Renal cortex interstitium (tissue), 11 donors: ENCODE results near the gene ABCB8. TPM values are rescaled to one million over a fixed set of nuclear protein-coding genes. Genes with fewer than 3 reads are reported as not detected.

Source experiments
- DNase-seq, 11 donors: peaks; one replicate each; pipeline ENCODE4 v3.0.0-alpha.2; 2013; ENCODE audit warnings: low read depth in 9 of 11, low spot score in 4 of 11; ENCODE audit errors: extremely low read depth in 1 of 11
- polyA plus RNA-seq, 3 donors: library from polyadenylated mRNA; unstranded; fragments of 120-200 nt; gene quantifications; one replicate each; pipeline ENCODE4 v1.2.1, GENCODE V29; 2013; ENCODE audit not compliant: insufficient read length in 3 of 3

The ABCB8 gene
- polyA plus RNA-seq, 3 donors, result 19.3 to 32.5 (median 26.9) TPM

DNA sequence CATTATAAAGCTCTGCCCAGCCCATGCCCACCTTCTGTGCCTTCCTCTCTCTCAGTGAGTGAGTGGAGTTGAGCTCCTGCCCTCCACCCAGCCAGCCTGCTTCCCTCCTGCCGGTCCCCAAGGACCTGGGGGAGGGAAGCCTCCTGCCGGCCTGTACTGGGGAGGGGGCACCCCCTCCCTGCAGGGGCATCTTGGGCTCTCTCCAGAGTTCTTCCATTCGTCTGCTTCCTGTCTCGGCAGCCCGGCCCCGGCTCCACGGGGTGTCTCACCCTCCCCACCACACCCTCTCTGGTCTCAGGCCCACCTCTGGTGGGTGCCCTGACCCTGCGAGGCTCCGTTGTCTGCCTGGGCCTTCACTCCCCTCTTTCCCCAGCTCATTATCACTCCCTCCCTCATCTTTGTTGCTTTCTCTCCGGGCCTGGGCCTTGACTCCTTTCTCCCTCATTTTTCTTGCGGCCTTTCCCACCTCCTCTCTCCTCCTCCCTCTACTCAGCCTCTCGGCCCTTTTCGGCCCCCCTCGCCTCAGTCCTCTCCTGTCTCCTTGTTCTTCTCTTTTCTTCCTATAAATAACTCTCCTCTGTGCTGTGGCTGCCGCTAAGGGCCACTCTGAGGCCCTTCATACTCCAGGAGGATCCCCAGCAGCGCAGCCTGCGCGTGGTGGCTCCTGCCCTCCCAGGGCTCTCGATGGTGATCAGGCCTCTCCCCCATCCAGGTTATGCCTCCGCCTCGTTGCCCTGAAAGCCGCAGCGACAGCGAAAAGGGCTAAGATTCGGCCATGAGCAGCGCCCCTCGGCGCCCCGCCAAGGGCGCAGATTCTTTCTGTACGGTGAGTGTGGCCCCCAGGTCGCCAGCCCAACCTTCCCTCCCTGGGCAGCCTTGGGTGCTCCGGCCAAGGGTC is 33.2 kb downstream of the ABCB8 start:
- DNase-seq, result no peak

- no peak for DNase-seq
Measured at GRCh38 chr7:151062111-151062398, 33.8 kb downstream of the ABCB8 start.

DNA sequence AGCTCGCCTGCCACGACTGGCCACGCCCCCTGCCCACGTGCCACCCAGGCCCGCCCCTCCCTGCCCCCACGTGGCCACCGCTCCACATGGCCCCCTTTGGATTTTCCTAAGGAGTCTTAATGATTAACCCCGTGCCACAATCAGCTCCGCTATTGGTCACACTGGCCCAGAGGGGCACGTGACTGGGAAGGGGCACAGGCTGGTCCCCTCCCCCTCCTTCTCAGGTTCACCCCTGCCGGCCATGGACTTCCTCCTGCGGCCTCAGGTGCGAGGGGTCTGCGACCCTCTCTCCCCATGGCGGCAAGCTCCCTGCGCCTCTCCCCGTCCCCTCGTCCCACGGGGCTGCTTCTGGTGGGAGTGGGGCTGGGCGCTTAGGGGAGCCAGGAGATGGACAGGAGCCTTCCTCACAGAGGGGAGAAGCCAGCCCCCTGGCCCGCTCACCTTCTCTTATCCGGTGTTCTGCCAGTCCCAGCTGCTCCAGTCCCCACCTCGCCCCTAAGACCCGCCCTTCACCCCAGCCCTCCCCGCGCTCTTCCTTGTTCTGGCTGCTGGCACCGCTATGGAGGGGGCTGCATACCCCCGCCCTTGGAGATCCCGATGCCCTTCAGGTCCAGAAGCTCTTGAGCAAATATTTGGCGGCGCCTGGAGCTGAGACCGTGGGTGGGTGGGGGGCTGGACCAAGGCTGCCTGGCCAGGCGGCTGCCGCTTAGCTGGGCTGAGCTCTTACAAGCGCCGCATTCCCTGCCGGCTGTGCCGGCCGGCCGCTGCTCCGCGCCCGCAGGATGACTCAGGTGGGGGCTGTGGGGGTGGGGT is 34.4 kb downstream of the ABCB8 start:
- peak in 3 of 11 donors; percentile 68 to 87 (median 81) for DNase-seq

- DNase-seq, result no peak
Measured at GRCh38 chr7:151063212-151063561, 34.9 kb downstream of the ABCB8 start.

DNA sequence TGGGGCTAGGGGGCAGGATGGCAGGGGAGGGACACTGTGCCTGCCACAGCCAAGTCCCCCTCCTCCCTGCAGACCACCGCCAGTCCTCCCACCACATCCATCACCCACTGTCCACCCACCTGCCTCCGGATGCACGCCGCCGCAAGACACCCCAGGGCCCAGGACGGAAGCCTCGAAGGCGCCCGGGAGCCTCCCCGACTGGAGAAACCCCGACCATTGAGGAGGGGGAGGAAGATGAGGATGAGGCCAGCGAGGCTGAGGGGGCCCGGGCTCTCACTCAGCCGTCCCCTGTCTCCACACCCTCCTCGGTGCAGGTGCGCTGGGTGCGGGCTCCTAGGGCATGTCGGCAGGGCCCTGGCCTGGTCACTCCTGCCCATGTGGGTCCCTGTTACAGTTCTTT is 36.2 kb downstream of the ABCB8 start:
- DNase-seq, result no peak

DNA sequence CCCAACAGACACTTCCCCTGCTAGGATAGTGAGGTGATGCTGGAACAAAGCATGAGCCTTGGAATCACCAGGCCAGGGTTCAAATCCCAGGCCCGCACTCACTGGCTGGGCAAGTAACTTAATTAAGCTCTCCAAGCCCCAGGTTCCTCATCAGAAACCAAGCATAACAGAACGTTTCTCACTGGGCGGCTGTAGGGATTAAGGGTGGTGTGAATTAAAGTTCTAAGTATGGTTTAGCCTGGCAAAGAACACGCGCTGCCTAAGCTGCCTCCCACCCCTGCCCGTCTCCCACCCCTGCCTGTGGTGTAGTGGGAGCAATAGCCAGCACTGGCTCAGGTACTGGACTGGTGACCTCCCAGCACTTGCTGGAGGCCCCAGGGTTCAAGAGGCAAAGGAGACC is 36.7 kb downstream of the ABCB8 start:
- DNase-seq, result no peak

- DNase-seq, result no peak
Measured at GRCh38 chr7:151065516-151065915, 37.3 kb downstream of the ABCB8 start.

DNA sequence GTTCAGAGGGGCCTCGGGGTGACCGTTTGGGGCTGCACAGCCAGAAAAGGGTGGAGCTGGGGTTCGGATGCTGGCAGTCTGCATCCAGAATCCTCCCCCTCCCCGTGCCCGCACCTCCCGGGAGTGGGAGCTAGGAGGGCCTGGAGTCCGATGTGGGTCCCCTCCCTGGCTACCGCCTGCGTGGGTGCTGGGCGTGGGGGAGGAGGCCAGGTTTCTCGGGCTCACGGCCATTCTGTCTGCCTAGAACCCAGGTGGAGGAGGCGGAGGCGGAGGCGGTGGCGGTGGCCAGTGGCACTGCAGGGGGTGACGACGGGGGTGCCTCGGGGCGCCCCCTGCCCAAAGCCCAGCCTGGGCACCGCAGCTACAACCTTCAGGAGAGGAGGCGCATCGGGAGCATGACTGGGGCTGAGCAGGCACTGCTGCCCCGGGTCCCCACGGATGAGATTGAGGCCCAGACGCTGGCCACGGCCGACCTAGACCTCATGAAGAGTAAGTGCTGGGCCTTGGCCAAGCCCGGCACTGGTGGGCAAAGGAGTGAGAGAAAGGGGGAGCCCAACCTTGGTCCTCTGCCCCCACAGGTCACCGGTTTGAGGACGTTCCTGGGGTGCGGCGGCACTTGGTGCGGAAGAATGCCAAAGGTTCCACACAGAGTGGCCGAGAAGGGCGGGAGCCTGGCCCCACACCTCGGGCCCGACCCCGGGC is 38.2 kb downstream of the ABCB8 start:
- DNase-seq, result no peak

DNA sequence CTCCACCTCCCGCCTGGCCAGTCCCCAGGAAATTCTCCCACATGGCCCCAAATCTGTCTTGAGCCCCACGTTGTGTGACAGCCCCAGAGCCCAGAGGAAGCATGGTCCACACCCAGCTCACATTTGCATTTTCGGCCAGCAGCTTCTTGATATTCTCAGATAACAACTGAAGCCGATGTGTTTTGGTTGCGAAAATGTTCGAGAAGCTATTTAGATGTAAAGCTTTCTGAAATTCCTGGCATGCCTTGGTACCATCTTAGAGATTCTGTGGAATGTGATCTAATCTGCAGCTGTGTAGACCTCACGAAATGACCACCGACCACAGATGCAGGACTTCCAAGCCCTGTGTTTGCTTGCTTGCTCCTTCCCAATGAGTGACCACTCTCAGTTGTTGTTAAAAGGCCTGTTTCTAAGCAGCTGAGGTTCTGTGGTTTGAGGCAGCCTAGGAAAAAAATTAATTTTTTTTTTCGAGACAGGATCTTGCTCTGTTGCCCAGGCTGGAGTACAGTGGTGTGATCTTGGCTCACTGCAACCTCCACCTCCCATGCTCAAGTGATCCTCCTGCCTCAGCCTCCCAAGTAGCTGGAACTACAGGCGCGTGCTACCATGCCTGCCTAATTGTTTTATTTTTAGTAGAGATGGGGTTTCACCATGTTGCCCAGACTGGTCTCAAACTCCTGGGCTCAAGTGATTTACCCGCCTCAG is 40.0 kb downstream of the ABCB8 start:
- DNase-seq, result no peak

DNA sequence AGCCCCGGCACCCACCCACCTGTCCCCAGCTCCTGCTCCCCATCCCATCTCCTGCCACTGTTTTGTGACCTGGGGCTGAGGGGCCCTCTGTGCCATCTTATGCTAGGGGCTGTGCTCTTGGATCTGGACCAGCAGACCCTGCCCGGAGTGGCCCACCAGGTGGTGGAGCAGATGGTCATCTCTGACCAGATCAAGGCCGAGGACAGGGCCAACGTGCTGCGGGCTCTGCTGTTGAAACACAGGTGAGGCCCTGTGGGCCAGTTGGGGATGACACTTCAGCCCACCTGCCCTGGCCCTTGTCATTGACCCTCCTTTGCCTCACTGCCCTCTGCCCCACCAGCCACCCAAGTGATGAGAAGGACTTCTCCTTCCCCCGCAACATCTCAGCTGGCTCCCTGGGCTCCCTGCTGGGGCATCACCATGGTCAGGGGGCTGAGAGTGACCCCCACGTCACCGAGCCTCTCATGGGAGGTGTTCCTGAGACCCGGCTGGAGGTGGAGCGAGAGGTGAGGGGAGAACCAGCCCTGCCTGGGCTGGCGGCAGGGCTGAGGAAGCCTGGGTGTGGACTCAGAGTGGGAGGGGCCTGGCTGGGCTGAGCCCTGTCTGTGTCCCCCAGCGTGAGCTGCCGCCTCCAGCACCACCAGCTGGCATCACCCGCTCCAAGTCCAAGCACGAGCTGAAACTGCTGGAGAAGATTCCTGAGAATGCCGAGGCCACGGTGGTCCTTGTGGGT is 41.8 kb downstream of the ABCB8 start:
- DNase-seq, result no peak

DNA sequence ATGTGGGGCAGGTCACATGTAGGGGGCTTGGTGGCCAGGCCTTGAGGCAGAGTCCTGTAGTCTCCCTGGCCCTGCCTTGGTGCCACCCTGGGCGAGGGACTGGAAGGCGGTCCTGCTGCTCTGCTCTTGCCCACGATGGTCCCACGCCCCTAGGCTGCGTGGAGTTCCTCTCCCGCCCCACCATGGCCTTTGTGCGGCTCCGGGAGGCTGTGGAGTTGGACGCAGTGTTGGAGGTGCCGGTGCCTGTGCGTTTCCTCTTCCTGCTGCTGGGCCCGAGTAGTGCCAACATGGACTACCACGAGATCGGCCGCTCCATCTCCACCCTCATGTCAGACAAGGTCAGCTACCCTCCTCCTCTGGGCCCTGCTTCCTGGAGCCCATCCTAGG is 42.3 kb downstream of the ABCB8 start:
- DNase-seq, result no peak

- DNase-seq, result no peak
Measured at GRCh38 chr7:151071032-151071866, 43.0 kb downstream of the ABCB8 start.

- DNase-seq, result no peak
Measured at GRCh38 chr7:151073990-151074389, 45.7 kb downstream of the ABCB8 start.

- DNase-seq, result no peak
Measured at GRCh38 chr7:151074817-151075661, 46.8 kb downstream of the ABCB8 start.

DNA sequence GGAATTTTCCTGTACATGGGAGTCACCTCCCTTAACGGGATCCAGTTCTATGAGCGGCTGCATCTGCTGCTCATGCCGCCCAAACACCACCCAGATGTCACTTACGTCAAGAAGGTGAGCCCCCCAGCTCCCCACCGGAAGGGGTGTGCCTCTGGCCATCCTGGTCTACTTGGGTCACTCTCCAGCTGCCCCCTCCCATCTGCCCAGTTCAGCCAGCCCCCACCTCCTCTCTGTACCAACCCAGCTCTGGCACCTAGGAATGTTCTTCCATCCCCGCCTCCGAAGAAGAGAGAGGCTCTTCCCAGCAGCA is 47.4 kb downstream of the ABCB8 start:
- no peak for DNase-seq

DNA sequence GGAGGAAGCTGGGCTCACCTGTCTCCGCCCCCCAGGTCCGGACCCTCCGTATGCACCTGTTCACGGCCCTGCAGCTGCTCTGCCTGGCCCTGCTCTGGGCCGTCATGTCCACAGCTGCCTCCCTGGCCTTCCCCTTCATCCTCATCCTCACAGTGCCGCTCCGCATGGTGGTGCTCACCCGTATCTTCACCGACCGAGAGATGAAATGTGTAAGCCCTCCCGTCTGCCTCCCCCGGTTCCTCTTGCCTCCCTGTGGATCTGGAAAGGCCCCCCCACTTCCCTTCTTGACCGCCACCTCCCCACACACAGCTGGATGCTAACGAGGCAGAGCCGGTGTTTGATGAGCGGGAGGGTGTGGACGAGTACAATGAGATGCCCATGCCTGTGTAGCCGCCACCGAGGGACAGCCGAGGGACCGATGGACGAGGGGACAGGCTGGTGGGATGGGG is 47.8 kb downstream of the ABCB8 start:
- DNase-seq, result no peak
